Hepatocyte (in vitro differentiated cells): ENCODE data around the gene ZBTB16. TPM values are rescaled to one million over a fixed set of nuclear protein-coding genes. Genes with fewer than 3 reads are reported as not detected.
A peak's percentile ranks its signal among the peaks of the same experiment; 100 is the strongest.

Experiments
- DNase-seq: peaks from one replicate; pipeline ENCODE4 v3.0.0-alpha.2; 2016; ENCODE audit warnings: low spot score
- H2AFZ ChIP-seq: fragments of 200-600 bp; sonication (generic); 2 replicates; pipeline ENCODE4 v1.6.0; 2016; ENCODE audit warnings: antibody characterized with exemption, mild to moderate bottlenecking
- H3K27ac ChIP-seq: fragments of 200-600 bp; sonication (generic); 2 replicates; pipeline ENCODE4 v1.5.1; 2016; ENCODE audit warnings: mild to moderate bottlenecking
- H3K27me3 ChIP-seq: fragments of 200-600 bp; sonication (generic); 2 replicates; pipeline ENCODE4 v1.6.1; 2016
- H3K36me3 ChIP-seq: fragments of 200-600 bp; sonication (generic); replicated peaks from 2 replicates; pipeline ENCODE4 v1.5.1; 2016; ENCODE audit warnings: low read depth; ENCODE audit not compliant: insufficient read depth
- H3K4me1 ChIP-seq: fragments of 200-600 bp; sonication (generic); 2 replicates; pipeline ENCODE4 v1.5.1; 2016; ENCODE audit warnings: mild to moderate bottlenecking, moderate library complexity; ENCODE audit not compliant: insufficient read depth
- H3K4me2 ChIP-seq: fragments of 200-600 bp; sonication (generic); 2 replicates; pipeline ENCODE4 v1.6.0; 2016
- H3K4me3 ChIP-seq: fragments of 200-600 bp; sonication (generic); 2 replicates; pipeline ENCODE4 v1.5.1; 2016; ENCODE audit warnings: mild to moderate bottlenecking
- H3K79me2 ChIP-seq: fragments of 200-600 bp; sonication (generic); 2 replicates; pipeline ENCODE4 v1.6.0; 2017; ENCODE audit warnings: mild to moderate bottlenecking
- H3K9me2 ChIP-seq: fragments of 200-600 bp; sonication (generic); replicated peaks from 2 replicates; pipeline ENCODE4 v1.6.0; 2017; ENCODE audit warnings: mild to moderate bottlenecking; ENCODE audit not compliant: insufficient read depth
- H3K9me3 ChIP-seq: fragments of 200-600 bp; sonication (generic); 2 replicates; pipeline ENCODE4 v1.5.1; 2016; ENCODE audit warnings: low read depth, mild to moderate bottlenecking
- H4K20me1 ChIP-seq: fragments of 200-600 bp; sonication (generic); 2 replicates; pipeline ENCODE4 v1.6.0; 2016; ENCODE audit warnings: mild to moderate bottlenecking; ENCODE audit not compliant: insufficient read depth, poor library complexity, severe bottlenecking
- EZH2 ChIP-seq: fragments of 200-600 bp; sonication (generic); IDR thresholded peaks from 2 replicates; pipeline ENCODE4 v1.6.1; 2016; ENCODE audit warnings: antibody characterized with exemption, mild to moderate bottlenecking, borderline replicate concordance
- EZH2phosphoT487 ChIP-seq: fragments of 200-600 bp; sonication (generic); IDR thresholded peaks from one replicate; pipeline ENCODE4 v1.6.1; 2018; ENCODE audit warnings: antibody characterized with exemption, mild to moderate bottlenecking, low read depth, moderate library complexity; ENCODE audit not compliant: unreplicated experiment, severe bottlenecking
- WGBS: methylation state at CpG from one replicate; pipeline ENCODE4 v1.1.6; 2016; ENCODE audit warnings: low lambda C conversion rate; ENCODE audit errors: missing lambda C conversion rate; 5-methylcytosine and 5-hydroxymethylcytosine counted together
- polyA plus RNA-seq: library from polyadenylated mRNA; unstranded; fragments of >200 nt; fragmentation: Nextera tagmentation; extraction: Ambion mirVana; gene quantifications from 2 replicates; pipeline ENCODE4 v1.2.1, GENCODE V29; 2016
- total RNA-seq: library from RNA; depleted of rRNA; stranded (reverse); fragments of >200 nt; gene quantifications from 2 replicates; pipeline ENCODE4 v1.2.3, GENCODE V29; 2014
- TF ChIP-seq, protein P1 (sequence below): fragments of 200-600 bp; sonication (generic); IDR thresholded peaks from 2 replicates; pipeline ENCODE4 v1.5.1; 2016; ENCODE audit warnings: antibody characterized with exemption, mild to moderate bottlenecking; ENCODE audit not compliant: poor library complexity

The ZBTB16 gene
- total and polyA plus RNA-seq, 2 experiments from 2014 or later = 30.1 to 52.3 TPM

DNA sequence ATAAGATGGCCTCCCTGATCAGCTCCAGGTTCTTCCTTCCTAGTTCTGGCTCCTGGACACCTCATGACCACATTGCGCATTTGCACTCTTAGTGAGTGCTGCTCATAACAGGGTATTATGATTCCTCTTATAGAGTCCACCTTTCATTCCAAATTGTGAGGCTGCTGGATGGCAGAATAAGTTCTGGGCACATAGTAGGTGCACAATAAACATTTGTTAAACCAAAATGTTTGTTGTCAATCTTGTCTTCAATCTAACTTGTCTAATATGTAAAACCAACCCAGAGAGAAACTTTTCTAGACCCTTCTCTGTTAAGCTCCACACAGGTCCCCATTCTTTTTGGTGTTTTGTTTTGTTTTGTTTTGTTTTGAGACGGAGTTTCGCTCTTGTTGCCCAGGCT, 22.6 kb upstream of the ZBTB16 start:
- no peaks in the 10 kb centered on the region for H3K79me2 ChIP-seq
- no peak overlapping the region for H3K4me3 ChIP-seq
- DNase-seq = no peak
- no peak overlapping the region for H2AFZ ChIP-seq
- no peaks in the 10 kb centered on the region for H3K36me3 ChIP-seq
- no peaks in the 10 kb centered on the region for H3K9me3 ChIP-seq
- no peaks in the 10 kb centered on the region for H4K20me1 ChIP-seq
- 99% methylated on average over 3 of the region's 3 CpGs for WGBS
- peak overlapping the region; percentile 86 for H3K4me2 ChIP-seq
- TF ChIP-seq, protein P1, sequence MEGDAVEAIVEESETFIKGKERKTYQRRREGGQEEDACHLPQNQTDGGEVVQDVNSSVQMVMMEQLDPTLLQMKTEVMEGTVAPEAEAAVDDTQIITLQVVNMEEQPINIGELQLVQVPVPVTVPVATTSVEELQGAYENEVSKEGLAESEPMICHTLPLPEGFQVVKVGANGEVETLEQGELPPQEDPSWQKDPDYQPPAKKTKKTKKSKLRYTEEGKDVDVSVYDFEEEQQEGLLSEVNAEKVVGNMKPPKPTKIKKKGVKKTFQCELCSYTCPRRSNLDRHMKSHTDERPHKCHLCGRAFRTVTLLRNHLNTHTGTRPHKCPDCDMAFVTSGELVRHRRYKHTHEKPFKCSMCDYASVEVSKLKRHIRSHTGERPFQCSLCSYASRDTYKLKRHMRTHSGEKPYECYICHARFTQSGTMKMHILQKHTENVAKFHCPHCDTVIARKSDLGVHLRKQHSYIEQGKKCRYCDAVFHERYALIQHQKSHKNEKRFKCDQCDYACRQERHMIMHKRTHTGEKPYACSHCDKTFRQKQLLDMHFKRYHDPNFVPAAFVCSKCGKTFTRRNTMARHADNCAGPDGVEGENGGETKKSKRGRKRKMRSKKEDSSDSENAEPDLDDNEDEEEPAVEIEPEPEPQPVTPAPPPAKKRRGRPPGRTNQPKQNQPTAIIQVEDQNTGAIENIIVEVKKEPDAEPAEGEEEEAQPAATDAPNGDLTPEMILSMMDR = no peak
- TF ChIP-seq EZH2phosphoT487 (no peak), EZH2 (no peak)
- peaks cover 17% of the 10 kb centered on the region for H3K4me1 ChIP-seq
- peak overlapping the region; percentile 36 for H3K27ac ChIP-seq
- H3K9me2 ChIP-seq = no peaks in the 10 kb centered on the region
- H3K27me3 ChIP-seq = no peaks in the 10 kb centered on the region

DNA sequence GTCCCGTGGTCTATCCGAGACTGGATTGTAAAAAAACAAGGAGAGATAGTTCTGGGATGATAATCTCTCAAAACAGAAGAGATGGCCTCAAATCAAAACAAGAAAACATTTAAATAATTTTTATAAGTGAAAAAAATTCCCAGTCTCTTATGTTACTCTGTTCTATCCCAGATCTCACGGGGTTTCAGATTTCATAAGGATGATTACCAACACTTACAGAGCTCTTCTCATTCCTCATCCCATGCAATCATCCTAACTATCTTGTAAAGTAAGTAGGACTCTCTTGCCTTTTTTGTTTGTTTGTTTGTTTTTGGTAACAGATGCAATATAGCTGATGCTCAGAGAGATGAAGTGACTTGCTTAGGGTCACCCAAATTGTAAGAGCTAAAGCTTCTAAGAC, 20.0 kb upstream of the ZBTB16 start:
- Histone ChIP-seq H3K36me3 (no peaks in the 10 kb centered on the region), H3K79me2 (no peaks in the 10 kb centered on the region), H3K9me3 (no peaks in the 10 kb centered on the region), H3K4me1 (peaks cover 17% of the 10 kb centered on the region), H2AFZ (no peak overlapping the region), H3K27me3 (no peaks in the 10 kb centered on the region), H3K4me3 (no peak overlapping the region), H3K9me2 (no peaks in the 10 kb centered on the region), H3K27ac (peak overlapping the region; percentile 83), H3K4me2 (no peak overlapping the region), H4K20me1 (no peaks in the 10 kb centered on the region)
- no peak for TF ChIP-seq EZH2phosphoT487
- TF ChIP-seq EZH2 = no peak
- TF ChIP-seq, protein P1 = no peak
- no peak for DNase-seq
- 66% methylated on average over 3 of the region's 3 CpGs for WGBS

DNA sequence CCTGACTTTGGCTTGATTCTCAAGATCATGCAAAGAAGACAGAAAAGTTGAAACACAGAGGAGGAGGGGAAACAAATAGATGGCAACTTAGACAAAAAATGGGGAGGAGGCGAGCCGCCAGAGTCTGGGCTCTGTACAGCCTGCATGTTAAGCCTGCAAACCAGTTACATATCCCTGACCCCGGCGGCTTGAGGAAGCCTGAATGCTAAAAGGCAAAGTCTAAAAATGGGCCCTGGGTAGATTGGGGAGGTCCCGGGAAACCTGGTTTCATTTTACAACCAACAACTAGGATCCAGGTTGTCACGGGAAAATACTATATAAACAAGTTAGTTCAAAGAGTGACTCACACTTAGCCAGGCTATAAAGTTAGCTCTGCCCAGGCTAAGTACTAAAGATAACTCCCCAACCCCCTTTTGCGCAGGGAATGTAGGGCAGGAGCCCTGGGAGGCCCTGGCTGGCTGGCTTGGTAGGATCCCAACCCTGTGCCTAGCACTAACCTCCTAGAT, 18.8 kb upstream of the ZBTB16 start:
- H3K27ac ChIP-seq = peak overlapping the region; percentile 83
- no peak overlapping the region for H3K4me3 ChIP-seq
- TF ChIP-seq, protein P1 = no peak
- TF ChIP-seq EZH2 = no peak
- no peak for TF ChIP-seq EZH2phosphoT487
- H3K36me3 ChIP-seq = no peaks in the 10 kb centered on the region
- H3K4me2 ChIP-seq = peak overlapping the region; percentile 35
- no peaks in the 10 kb centered on the region for H4K20me1 ChIP-seq
- WGBS = 35% methylated on average over 7 of the region's 7 CpGs
- H3K9me2 ChIP-seq = no peaks in the 10 kb centered on the region
- no peak overlapping the region for H2AFZ ChIP-seq
- DNase-seq = peak; percentile 84
- peaks cover 17% of the 10 kb centered on the region for H3K4me1 ChIP-seq
- H3K9me3 ChIP-seq = no peaks in the 10 kb centered on the region
- no peaks in the 10 kb centered on the region for H3K27me3 ChIP-seq
- H3K79me2 ChIP-seq = no peaks in the 10 kb centered on the region

DNA sequence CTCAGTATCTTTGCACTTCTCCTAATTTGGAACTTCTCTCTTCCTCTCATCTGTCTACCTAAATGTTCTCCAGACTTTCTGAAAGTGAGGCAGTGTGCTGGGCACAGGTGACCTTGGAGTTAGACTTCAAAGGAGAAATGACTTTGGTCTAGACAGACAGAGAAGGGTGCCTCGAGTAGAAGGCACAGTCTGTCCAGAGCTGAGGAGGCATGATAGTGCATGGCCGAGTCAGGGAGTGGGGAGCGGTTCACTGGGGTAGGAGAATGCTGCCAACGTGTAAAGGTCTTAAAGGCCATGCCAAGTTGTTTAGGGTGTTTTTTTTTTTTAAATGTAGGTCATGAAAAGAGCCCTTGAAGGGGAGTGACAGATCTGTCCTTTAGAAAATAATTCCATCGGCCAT, 17.3 kb upstream of the ZBTB16 start:
- no peak overlapping the region for H3K4me2 ChIP-seq
- no peak for DNase-seq
- WGBS = 91% methylated on average over 5 of the region's 5 CpGs

More for the DNA sequence above, 17.3 kb upstream of the ZBTB16 start:
- no peaks in the 10 kb centered on the region for H3K79me2 ChIP-seq
- no peak overlapping the region for H3K27ac ChIP-seq
- no peaks in the 10 kb centered on the region for H3K27me3 ChIP-seq
- no peak overlapping the region for H2AFZ ChIP-seq
- H3K4me1 ChIP-seq = peaks cover 8% of the 10 kb centered on the region
- TF ChIP-seq, protein P1 = no peak
- no peak for TF ChIP-seq EZH2
- TF ChIP-seq EZH2phosphoT487 = no peak
- H3K4me3 ChIP-seq = no peak overlapping the region
- H3K36me3 ChIP-seq = no peaks in the 10 kb centered on the region
- H3K9me3 ChIP-seq = no peaks in the 10 kb centered on the region
- H4K20me1 ChIP-seq = no peaks in the 10 kb centered on the region
- no peaks in the 10 kb centered on the region for H3K9me2 ChIP-seq
